HG03571 (cell line): ENCODE measurements around the gene FRA10AC1.

ENCODE experiments used
- ATAC-seq: cut with Tn5 transposase; IDR thresholded peaks from one replicate; pipeline ENCODE4 v1.9.1; 2021; ENCODE audit not compliant: unreplicated experiment

The FRA10AC1 gene, protein sequence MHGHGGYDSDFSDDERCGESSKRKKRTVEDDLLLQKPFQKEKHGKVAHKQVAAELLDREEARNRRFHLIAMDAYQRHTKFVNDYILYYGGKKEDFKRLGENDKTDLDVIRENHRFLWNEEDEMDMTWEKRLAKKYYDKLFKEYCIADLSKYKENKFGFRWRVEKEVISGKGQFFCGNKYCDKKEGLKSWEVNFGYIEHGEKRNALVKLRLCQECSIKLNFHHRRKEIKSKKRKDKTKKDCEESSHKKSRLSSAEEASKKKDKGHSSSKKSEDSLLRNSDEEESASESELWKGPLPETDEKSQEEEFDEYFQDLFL

DNA sequence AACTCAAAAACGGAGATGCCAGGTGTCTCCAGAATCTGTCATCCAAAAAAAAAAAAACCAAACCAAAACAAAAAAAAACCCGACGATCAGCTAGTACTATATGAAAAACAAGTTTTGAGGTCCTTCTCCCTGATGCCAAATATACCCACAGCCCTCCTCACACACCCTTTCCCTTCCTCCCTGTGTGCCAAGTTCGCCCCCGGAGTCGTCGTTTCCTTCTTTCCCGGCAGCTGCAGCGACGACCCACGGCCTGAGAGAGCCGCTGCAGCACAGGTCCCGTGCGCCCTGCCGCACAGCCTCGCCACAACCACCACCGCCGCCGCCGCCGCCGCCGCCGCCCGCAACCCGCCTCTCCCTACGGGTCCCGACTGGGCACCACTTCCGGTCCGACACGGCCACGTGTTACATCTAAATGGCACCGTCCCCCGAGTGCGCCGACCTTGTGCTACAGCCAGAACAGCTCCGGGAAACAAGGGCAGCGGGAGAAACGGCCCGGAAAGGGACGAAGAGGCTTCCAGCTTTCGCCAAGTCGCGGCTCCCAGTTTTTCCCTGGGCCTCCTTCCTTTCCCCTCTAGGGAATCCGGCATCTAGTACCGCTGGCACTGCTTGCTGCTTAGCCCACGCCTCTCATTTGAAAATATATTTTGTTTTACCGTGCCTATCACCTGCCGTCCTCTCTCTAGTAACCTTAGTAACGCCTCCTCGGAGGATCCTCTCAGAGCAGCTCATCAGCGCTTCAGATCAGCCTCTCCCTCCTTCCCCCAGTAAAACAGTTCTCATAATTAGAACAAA lies at the start of gene FRA10AC1:
TSS of gene FRA10AC1 (minus strand) at position 383 of the 792 bp plus-strand sequence. CDS start 2,486 bp downstream, outside the sequence.
- peak; percentile 78 for ATAC-seq

DNA sequence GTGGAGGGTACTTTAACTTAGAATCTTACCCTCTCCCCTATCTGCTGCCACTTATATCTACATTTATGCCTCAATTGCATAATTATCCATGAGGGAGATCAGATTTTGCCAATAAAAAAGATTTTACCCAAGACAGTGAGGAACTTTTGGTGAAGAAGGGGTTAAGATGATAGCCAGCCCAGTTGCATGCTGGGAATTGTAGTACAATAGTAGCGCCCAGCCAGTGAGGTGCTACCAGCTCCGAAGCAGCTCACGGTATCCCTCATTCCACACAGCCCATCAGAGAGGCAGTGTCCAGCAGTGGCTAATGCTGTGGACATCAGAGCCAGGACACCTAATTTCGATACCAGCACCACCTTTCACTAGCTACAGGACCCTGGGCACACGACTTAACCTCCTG lies 49.4 kb upstream of the FRA10AC1 start:
- ATAC-seq: no peak

DNA sequence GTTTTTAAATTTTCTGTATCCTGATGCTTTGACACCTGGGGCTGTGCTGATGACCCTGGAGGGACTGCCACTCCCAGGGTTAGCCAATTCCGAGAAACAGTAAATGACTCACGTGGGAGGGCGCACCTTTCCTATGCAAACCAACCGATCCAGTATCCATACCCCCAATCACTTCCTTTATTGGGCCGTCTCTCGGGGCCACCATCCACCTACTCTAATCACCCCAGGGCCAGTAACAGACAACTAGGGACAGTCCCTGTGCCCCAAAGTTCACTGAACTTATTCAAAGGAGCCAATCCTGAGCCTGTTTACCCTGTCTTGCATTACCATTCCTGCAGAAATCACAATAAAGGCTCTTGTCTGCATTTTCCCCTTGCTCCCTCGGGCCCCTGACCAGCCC lies 48.7 kb upstream of the FRA10AC1 start:
- no peak for ATAC-seq

DNA sequence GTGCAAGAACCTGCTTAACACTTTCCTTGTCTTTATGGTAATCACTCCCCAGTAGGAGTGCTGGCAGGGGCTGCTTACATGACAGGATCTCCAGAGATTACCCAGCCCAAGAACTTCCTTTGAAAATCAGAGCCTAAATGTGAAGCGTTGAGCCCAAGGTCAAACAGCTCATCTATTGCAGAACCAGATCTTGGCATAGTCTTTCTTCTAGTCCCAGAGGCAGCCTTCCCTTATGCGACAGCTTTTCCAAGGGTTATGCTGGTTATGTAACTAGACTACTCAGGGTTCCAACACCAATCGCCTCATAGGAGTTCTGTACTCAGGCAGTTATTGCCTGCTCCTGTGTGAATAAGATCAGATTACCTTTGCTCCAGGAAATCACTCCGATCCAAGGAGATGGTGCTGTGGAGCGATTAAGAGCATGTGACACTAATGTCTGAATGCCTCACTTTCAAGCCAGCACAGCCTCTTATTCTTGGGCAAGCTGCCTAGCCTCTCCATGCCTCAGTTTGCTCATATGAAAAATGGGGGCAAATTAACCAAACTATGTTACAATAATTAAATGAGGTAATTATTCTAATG lies 46.9 kb upstream of the FRA10AC1 start:
- ATAC-seq: no peak

DNA sequence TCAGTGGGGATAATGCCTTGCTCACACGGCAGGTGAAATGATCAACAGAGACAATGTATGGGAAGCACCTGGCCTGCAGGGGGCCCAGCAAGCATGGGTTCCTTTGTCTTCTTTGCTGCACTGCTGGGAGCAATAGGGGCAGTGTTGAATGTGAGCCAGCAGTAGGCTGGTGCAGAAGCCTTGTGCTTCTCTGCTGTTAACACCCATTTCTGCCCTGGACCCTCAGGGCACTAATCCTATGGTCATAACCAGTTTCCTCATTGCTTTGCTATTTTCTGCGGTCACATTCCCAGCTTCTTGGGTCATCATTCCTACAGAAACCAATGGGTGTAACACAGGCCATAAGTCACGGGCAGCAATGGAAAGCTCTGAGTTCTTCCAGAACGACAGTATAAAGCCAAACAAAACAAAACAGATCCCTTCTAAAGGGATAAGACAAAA lies 44.5 kb upstream of the FRA10AC1 start:
- ATAC-seq: no peak

DNA sequence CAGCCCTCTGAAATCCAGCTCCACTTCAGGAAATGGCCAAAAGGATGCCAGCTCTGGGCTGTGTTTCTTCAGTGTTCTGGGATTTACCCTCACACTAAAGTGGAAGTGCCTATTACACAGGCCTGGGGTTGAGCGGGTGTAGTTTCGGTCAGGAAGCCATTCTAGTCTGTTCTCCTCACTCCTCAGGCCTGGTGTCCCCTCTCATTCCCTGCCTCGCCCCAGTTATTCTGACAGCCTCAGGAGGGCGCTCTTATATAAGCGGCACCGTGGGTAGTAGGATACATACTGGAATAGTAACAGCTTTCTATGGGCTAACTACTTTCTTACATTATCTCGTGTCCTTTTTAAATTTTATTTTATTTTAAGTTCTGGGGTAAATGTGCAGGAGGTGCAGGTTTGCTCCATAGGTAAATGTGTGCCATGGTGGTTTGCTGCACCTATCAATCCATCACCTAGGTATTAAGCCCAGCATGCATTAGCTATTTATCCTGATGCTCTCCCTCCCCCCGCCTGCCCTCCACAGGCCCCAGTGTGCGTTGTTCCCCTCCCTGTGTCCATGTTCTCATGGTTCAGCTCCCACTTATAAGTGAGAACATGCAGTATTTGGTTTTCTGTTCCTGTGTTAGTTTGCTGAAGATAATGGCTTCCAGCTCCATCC lies 43.1 kb upstream of the FRA10AC1 start:
- no peak for ATAC-seq

DNA sequence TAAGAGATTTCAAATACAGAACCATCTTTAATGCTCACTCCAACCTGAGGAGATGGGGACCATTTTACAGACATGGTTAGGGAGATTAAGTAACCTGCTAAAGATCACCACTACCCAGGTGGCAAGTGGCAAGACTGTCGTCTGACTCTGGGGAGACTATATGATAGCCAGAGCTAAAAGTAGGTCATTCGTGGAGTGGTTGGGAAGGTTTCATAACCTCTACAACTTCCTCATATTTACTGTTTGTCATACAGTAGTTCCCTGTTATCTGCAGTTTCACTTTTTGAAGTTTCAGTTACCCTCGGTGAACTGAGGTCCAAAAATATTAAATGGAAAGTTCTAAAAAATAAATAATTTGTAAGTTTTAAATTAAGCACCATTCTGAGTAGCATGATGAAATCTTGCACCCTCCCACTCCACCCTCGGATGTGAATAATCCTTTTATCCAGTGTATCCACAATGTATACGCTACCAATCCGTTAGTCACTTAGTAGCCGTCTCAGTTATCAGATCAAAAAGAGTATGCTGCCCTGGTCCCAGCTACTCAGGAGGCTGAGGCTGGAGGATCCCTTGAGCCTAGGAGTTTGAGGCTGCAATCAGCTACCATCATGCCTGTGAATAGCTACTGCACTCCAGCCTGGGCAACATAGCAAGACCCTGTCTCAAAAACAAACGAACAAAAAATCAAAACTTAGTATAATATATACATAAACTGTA lies 40.4 kb upstream of the FRA10AC1 start:
- ATAC-seq: peak; percentile 81

DNA sequence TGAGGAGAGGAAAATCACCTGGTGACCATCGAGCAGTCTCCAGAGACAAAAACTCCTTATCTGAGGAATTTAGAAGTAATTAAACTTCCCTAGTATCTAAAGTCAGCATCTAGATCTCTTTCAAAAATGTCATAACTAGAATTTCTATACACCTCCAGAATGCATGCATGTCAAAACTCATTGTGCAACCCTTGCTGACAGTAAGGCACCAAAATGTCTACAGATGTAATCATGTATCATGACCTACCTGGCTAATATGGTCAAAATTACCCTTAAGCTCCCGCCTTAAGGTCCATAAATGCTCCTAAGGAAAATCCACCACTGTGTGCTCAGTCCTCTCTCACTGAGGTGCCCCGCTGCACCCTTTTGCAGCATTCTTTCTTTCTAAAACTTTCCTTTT lies 39.0 kb upstream of the FRA10AC1 start:
- ATAC-seq: no peak

DNA sequence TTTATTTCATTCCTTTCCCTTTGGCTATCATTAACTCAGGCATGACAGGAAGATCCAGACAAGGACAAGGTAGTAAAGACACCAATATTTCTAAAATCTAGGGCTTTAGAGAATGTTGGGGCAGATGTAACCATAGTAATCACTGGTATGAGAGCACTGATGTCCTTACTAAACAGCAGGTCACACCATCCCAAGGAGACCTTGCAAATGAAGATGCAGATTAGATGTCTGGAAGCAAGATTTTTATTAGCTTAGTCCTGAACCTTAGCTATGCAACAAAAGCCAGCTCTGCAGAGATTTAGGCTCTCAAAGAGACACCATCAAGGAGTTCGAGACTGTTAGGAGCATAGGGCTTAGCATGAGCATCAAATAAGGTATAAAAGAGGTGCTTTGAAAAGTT lies 23.6 kb upstream of the FRA10AC1 start:
- no peak for ATAC-seq

DNA sequence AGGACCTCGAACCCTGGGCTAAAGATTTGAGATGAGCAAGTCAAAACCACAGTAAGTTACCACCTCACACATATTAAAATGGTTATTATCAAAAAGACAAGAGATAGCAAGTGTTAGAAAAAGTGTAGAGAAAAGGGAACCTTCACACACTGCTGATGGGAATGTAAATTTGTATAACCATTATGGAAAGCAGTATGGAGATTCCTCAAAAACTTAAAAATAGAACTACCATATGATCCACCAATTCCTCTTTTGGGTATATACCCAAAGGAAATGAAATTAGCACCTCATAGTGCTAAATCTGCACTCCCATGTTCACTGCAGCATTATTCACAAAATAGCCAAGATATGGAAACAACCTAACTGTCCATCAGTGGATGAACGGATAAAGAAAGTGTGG lies 20.8 kb upstream of the FRA10AC1 start:
- no peak for ATAC-seq

DNA sequence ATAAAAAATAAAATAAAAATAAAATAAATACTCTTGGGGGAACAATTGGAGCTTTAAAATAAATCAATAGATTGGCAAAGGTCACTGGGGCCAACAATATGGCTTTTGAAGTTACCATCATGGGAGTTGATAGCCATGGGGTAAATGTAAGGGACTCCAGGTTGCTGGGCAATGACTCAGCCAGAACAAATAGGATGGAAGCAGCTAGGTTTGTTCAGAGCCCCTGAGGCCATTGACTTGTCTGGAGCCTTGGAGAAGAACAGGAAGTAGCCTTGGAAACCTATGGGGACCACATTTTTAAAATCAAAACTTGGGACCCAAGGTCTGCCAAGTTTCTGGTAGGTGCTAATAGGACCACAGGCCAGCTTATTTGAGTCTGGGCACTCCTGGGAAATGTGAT lies 20.2 kb upstream of the FRA10AC1 start:
- no peak for ATAC-seq

DNA sequence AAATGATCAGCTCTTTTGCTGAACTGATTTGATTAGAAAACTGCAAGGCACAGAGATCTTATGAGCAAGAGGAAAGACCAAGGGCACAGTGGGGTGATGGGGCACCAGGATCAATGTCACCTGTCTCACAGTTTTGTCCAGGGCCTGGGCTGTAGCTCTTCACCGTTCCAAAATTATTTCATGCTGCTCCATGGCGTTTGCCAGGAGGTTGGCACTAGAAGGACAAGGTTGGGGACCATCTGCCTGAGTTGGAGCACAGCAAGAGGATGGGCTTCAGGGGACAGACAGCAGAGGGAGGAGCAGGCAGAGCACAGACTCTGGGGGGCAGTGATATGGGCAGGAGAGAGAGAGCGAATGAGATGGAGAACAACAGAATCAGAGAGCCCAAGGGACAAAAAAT lies 17.5 kb upstream of the FRA10AC1 start:
- ATAC-seq: no peak

DNA sequence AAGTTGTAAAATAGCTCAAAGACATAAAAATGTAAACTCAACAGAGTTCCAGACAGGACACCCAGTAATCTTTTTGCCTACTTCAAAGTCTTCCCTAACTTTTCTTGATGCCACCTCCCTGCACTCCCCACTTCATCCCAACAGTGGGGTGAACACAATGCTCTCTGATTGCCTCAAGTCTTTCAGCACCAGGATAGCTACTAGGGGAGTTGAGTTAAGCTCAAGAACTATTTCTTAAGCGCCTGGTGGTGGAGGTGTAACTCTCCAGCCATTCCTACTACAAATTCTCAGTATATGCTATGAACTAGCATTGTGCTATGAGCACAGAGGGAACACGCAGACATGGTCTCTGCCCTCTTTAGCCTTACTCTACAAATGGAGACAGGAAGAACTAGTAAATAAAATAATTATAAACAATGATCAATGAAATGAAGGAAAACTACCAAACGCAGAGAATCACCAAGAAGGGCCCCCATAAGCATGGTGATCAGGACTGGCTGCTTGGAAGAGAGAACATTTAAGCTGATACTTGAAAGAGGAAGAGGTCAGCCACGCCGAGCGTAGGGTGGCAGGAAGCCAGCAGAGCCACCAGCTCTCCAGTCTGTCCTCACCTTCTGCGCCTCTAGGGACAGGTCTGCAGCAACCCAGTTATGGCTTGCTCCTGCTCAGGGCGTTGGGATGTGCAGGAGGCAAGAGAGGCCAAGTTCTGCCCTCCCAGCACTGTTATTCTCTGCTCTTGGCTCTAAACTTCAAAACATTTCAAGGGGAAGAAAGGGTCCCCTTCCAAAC lies 16.7 kb upstream of the FRA10AC1 start:
- ATAC-seq: no peak

DNA sequence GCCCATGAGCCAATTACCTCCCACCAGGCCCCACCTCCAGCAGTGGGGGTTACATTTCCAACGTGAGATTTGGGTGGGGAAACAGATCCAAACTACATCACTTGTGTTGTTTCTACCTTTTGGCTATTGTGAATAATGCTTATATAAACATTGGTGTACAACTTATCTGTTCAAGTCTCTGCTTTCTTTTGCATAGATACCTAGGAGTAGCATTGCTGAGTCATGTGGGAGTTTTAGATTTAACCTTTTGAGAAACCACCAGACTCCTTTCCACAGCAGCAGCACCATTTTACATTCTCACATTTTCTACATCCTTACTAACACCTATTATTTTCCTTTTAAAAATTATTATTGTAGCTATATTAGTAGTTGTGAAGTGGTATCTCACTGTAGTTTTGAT lies 14.4 kb upstream of the FRA10AC1 start:
- ATAC-seq: no peak

DNA sequence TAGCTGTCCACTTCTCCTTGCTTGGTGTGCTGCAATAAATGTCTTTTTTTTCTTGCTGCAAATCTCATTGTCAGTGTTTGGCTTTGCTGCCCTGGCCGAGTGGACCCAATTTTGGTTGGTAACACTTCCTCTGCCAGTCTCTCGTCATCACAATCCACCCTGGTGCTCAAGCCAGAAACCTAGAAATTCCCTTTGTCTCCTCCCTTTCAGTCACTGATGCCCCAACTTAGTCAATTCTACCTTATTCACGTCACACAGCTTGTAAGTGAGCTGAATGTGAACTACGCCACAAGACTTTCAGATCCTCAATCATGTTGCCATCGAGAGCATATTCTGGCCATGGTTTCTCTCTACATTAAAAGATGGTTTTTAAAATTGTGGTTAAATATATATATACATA lies 13.0 kb upstream of the FRA10AC1 start:
- peak; percentile 90 for ATAC-seq

DNA sequence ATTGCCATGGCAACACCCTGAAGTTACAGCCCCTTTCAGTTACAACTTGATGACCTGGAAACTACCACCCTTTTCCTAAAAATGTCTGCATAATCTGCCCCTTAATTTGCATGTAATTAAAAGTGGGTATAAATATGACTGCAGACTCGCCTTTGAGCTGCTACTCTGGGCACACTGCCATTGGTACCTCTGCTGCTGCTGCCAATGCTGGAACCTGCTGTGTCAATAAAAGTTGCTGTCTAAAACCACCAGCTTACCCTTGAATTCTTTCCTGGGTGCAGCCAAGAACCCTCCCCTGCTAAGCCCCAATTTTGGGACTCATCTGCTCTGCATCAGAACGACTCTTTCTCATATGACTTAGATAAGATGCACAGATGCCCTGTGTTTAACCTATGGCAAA lies 10.2 kb upstream of the FRA10AC1 start:
- no peak for ATAC-seq

DNA sequence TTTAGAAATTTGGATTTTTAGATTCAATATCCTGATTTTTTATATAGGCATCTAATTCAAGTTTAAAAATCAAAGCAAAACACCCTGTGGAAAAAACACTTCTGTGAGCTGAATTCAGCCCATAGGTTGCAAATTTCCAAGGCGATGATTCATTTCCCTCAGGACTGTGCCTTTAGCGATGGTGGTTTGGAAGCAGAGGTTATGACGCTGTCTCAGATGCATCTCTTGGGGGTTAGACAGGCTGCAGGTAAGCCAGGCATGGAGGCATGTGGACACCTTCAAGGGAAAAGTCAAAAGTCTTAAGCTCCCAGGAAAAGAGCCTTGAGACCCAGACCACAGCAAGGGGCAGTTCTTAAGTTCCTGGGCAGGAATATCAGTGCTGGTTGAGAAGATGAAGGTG lies 9.5 kb upstream of the FRA10AC1 start:
- no peak for ATAC-seq

DNA sequence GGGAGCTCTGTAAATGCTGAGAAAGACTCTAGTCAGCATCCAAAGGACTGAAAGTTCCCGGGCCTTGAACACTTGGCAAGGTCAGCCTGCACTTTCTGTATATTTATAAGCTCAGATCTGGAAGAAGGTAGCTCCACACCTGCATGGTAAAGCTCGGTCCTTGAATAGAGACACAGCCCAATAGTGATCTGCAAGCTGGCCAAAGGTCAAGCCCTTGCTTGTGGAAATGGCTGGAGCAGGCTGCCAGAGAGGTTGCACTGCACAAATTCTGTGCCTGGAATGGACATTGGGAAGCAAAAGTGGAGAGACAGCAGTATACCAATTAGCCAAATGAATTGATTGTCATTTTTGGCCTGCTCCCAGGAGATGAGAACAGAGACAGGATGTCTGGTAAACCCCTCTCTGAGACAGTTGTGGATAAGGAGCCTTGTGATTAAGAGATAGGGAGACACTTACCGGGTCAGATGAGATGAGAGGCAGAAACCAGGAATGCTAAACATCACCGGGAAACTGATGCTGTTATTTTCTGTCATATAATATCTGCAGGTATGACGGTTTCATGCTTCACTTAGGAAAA lies 8.0 kb upstream of the FRA10AC1 start:
- no peak for ATAC-seq

DNA sequence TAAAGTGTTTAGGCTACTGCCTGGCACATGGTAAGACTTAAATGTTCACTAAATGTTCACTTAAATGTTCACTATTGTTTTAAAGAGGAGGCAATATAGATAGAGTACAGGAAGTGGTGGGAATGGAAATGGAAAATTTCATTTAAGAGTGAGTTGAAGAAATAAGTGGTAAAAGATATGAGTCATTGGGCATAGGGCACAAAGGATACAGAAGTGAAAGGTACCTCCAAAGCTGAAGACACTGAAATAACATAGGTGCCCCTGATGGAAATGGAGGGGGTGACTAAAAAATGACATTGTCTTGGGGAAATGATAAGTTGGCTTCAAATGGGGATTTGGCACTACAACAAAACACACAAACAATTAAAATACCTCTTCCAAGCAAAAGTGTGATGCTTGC lies 5.2 kb upstream of the FRA10AC1 start:
- ATAC-seq: no peak

DNA sequence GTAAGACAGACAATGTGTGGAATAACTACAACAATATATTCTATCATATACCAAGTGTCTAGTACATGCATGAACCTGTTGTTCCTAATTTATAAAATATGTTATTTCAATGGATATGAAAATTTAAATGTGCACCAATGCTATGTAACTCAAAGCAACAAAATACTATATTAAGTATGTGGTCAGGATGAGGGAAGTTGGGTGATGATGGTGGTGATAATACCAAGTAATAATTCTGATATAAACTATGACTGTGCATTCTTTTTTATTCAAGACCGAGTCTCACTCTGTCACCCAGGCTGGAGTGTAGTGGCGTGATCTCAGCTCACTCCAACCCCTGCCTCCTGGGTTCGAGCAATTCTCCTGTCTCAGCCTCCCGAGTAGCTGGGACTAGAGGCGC lies 2.1 kb upstream of the FRA10AC1 start:
- no peak for ATAC-seq
